Esophagus muscularis mucosa (tissue), 4 donors: ENCODE measurements around the gene STX18. TPM values are rescaled to one million over a fixed set of nuclear protein-coding genes. Genes with fewer than 3 reads are reported as not detected.
"Not testable (repeated sequence)": the region's sequence is repeated elsewhere in the genome, so short reads cannot be mapped to it uniquely, and the experiment has no call there.

ENCODE experiments used
- DNase-seq: peaks from one replicate; pipeline ENCODE4 v3.0.0-alpha.2; 2017; ENCODE audit errors: extremely low spot score
- H3K27ac ChIP-seq, 4 donors: fragments of 200-600 bp; sonication (generic); replicated peaks in 1 of 4; 1 replicate in 3 of 4; 2 replicates in 1 of 4; pipeline ENCODE4 v1.5.1; 2016 to 2019; ENCODE audit warnings: mild to moderate bottlenecking in 1 of 4
- H3K27me3 ChIP-seq, 4 donors: fragments of 200-600 bp; sonication (generic); one replicate each; pipeline versions ENCODE4 v1.5.1 to v1.6.0; 2016 to 2019
- H3K36me3 ChIP-seq, 4 donors: fragments of 200-600 bp; sonication (generic); one replicate each; pipeline ENCODE4 v1.5.1; 2016 to 2019
- H3K4me1 ChIP-seq, 4 donors: fragments of 200-600 bp; sonication (generic); one replicate each; pipeline ENCODE4 v1.5.1; 2016 to 2019
- H3K4me3 ChIP-seq, 4 donors: fragments of 200-600 bp; sonication (generic); 1 replicate in 2 of 4; 2 replicates in 2 of 4; pipeline ENCODE4 v1.5.1; 2016 to 2019; ENCODE audit warnings: mild to moderate bottlenecking in 4 of 4, moderate library complexity in 1 of 4
- H3K9me3 ChIP-seq, 4 donors: fragments of 200-600 bp; sonication (generic); 1 replicate in 3 of 4; 2 replicates in 1 of 4; pipeline ENCODE4 v1.5.1; 2016 to 2019
- EP300 ChIP-seq: sonication (generic); formaldehyde crosslinking; IDR thresholded peaks from one replicate; pipeline ENCODE4 v1.6.1; 2017; ENCODE audit warnings: antibody characterized with exemption
- POLR2A ChIP-seq: fragments of 450-650 bp; IDR thresholded peaks from one replicate; pipeline ENCODE4 v1.6.1; 2017; ENCODE audit warnings: antibody characterized with exemption, moderate library complexity, mild to moderate bottlenecking, low read depth
- POLR2AphosphoS5 ChIP-seq, 2 donors: sonication (generic); formaldehyde crosslinking; IDR thresholded peaks; one replicate each; pipeline ENCODE4 v1.6.1; 2017; ENCODE audit warnings: antibody characterized with exemption in 2 of 2
- WGBS: methylation state at CpG from one replicate; pipeline ENCODE4 v1.1.5; 2018; 5-methylcytosine and 5-hydroxymethylcytosine counted together
- intact Hi-C: fragments of 100-400 bp; cut with DNase I; formaldehyde crosslinking; loops from one replicate; pipeline ENCODE4 v1.15.1; 2023
- total RNA-seq, 4 donors: library from RNA; depleted of rRNA; stranded (reverse); fragments of >200 nt; gene quantifications; one replicate each; pipeline versions ENCODE4 v1.1.0 to v1.2.1, GENCODE V29; 2016
- TF ChIP-seq, protein P1 (sequence below), 3 experiments: fragments of 200-600 bp in 2 of 3; fragments of 450-650 bp in 1 of 3; sonication (generic) in 2 of 3; IDR thresholded peaks; one replicate each; pipeline ENCODE4 v1.5.1; 2017 to 2019; ENCODE audit warnings: antibody characterized with exemption in 3 of 3, mild to moderate bottlenecking in 2 of 3, moderate library complexity in 1 of 3

STX18 gene
- total RNA-seq, 4 donors from 2014 or later = 14.5 to 21.0 (median 17.8) TPM

DNA sequence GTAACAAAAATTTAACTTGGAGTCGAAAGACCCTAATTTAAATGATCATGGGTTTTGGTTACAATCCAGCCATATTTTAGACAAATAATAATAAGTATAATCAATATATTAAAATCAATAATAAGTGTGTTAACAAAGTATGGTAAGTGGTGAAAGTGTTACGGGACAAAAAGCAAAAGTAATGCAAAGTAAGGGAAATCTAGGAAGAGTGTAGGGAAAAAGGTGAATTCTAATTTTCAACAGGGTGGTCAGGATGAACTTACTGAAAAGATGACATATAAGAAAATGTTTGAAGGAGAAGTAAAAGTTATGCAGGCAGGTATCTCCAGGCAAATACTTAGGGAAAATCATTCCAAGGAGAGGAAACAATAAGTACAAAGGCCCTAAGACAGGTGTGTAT lies 32.3 kb downstream of the STX18 start:
- Histone ChIP-seq H3K27me3 (no peaks in the 10 kb centered on the region), H3K4me3 (no peak overlapping the region), H3K36me3 (no peaks in the 10 kb centered on the region), H3K4me1 (no peaks in the 10 kb centered on the region), H3K9me3 (no peaks in the 10 kb centered on the region), H3K27ac (no peak overlapping the region)
- 100% methylated on average over 2 of the region's 2 CpGs for WGBS
- intact Hi-C loops = no loop called here
- DNase-seq = no peak
- TF ChIP-seq, protein P1, sequence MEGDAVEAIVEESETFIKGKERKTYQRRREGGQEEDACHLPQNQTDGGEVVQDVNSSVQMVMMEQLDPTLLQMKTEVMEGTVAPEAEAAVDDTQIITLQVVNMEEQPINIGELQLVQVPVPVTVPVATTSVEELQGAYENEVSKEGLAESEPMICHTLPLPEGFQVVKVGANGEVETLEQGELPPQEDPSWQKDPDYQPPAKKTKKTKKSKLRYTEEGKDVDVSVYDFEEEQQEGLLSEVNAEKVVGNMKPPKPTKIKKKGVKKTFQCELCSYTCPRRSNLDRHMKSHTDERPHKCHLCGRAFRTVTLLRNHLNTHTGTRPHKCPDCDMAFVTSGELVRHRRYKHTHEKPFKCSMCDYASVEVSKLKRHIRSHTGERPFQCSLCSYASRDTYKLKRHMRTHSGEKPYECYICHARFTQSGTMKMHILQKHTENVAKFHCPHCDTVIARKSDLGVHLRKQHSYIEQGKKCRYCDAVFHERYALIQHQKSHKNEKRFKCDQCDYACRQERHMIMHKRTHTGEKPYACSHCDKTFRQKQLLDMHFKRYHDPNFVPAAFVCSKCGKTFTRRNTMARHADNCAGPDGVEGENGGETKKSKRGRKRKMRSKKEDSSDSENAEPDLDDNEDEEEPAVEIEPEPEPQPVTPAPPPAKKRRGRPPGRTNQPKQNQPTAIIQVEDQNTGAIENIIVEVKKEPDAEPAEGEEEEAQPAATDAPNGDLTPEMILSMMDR (IDR thresholded peaks at IDR 0.05) = no peak
- TF ChIP-seq EP300 = no peak

DNA sequence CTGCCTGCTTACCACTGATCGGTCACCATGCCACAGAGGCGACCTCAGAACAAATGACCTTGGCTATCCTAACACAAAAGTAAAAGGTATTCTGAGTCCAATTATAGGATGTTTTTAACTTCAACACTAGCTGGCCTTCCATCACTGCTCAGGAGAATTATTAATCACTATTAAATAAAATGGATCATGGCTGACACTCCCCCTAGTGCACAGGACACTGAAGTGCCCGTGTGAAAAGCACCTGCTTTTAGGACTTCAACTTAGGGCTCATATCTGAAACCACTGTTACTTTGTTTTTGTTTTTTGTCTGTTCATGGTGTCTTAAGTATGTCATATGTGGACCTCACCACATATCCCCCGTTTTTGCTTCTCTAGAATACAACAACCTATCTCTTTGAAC lies 33.9 kb downstream of the STX18 start:
- 76% methylated on average over 4 of the region's 4 CpGs for WGBS
- no peak for DNase-seq
- no peaks in the 10 kb centered on the region for H3K4me1 ChIP-seq
- no peaks in the 10 kb centered on the region for H3K27me3 ChIP-seq
- H3K4me3 ChIP-seq = no peak overlapping the region
- intact Hi-C loops = no loop called here
- TF ChIP-seq EP300 = no peak
- no peak for TF ChIP-seq POLR2AphosphoS5 (IDR thresholded peaks at IDR 0.05)
- TF ChIP-seq, protein P1 (IDR thresholded peaks at IDR 0.05) = peak in 1 of 3 experiments; percentile 20
- H3K36me3 ChIP-seq = no peaks in the 10 kb centered on the region
- no peak overlapping the region for H3K27ac ChIP-seq
- no peaks in the 10 kb centered on the region for H3K9me3 ChIP-seq

DNA sequence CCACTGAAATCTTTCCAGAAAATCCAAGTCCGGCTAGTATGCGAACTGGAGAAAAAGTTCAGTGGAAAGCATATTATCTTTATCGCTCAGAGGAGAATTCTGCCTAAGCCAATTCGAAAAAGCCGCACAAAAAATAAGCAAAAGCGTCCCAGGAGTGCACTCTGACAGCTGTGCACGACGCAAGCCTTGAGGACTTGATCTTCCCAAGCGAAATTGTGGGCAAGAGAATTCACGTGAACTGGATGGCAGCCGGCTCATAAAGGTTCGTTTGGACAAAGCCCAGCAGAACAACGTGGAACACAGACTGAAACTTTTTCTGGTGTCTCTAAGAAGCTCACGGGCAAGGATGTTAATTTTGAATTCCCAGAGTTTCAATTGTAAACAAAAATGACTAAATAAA lies 34.4 kb downstream of the STX18 start:
- no peak for TF ChIP-seq POLR2AphosphoS5 (IDR thresholded peaks at IDR 0.05)
- no peak for TF ChIP-seq EP300
- TF ChIP-seq, protein P1 (IDR thresholded peaks at IDR 0.05) = no peak
- TF ChIP-seq POLR2A = no peak
- DNase-seq = no peak
- H3K4me1 ChIP-seq = no peaks in the 10 kb centered on the region
- intact Hi-C loops = no loop called here
- no peaks in the 10 kb centered on the region for H3K27me3 ChIP-seq
- H3K9me3 ChIP-seq = no peaks in the 10 kb centered on the region
- H3K4me3 ChIP-seq = no peak overlapping the region
- WGBS = 91% methylated on average over 14 of the region's 14 CpGs
- H3K36me3 ChIP-seq = no peaks in the 10 kb centered on the region
- no peak overlapping the region for H3K27ac ChIP-seq

DNA sequence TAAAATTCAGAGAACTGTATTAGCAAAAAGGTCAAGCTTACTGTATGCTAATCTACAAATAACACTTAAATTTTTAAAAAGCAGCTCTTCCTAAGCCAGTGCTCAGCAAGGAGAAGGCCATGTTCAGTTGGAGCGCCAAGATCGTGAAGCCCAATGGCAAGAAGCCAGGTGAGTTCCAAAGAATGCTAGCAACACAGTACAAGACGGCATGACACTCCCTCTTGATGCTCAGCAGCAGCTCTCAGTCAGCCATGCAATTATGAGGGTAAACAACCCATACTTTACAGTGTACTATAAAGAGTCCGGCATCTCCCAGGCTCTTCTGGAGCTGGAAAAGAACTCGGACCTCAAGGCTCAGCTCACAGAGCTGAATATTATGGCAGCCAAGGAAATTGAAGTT lies 34.9 kb downstream of the STX18 start:
- H3K9me3 ChIP-seq = no peaks in the 10 kb centered on the region
- TF ChIP-seq POLR2A (no peak), POLR2AphosphoS5 (IDR thresholded peaks at IDR 0.05) (no peak), EP300 (no peak)
- TF ChIP-seq, protein P1 (IDR thresholded peaks at IDR 0.05) = no peak
- no peak overlapping the region for H3K4me3 ChIP-seq
- 77% methylated on average over 5 of the region's 5 CpGs for WGBS
- no peaks in the 10 kb centered on the region for H3K36me3 ChIP-seq
- no peak for DNase-seq
- no peaks in the 10 kb centered on the region for H3K4me1 ChIP-seq
- intact Hi-C loops = no loop called here
- no peaks in the 10 kb centered on the region for H3K27me3 ChIP-seq
- H3K27ac ChIP-seq = no peak overlapping the region

DNA sequence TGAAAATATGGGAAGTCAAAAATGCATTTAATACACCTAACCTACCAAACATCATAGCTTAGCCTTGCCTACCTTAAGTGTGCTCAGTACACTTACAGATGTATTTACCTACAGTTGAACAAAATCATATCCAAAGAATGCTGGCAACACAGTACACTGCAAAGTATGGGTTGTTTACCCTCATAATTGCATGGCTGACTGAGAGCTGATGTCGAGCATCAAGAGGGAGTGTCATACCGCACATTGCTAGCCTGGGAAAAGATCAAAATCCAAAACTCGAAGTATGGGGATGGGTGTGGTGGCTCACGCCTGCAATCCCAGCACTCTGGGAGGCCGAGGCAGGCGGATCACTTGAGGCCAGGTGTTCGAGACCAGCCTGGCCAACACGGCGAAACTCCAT lies 36.6 kb downstream of the STX18 start:
- H3K4me1 ChIP-seq, H3K36me3 ChIP-seq, H3K4me3 ChIP-seq, H3K9me3 ChIP-seq, DNase-seq, H3K27ac ChIP-seq, intact Hi-C loops, H3K27me3 ChIP-seq: not testable (repeated sequence)
- WGBS = 97% methylated on average over 9 of the region's 9 CpGs
